Aorta (tissue), 5 donors: ENCODE data around the gene INPP5E. TPM values are rescaled to one million over a fixed set of nuclear protein-coding genes. Genes with fewer than 3 reads are reported as not detected.
A peak's percentile ranks its signal among the peaks of the same experiment; 100 is the strongest.

Experiments used
- ATAC-seq: fragments of 200-7000 bp; cut with Tn5 transposase; one replicate; pipeline ENCODE4 v1.9.1; 2022; ENCODE audit warnings: moderate library complexity; ENCODE audit not compliant: low FRiP score
- DNase-seq, 2 donors: peaks; one replicate each; pipeline ENCODE4 v3.0.0-alpha.2; 2020
- H3K27ac ChIP-seq, 2 donors: one replicate each; pipeline ENCODE4 v1.5.1; 2013; ENCODE audit warnings: low read length in 2 of 2, mild to moderate bottlenecking in 2 of 2, moderate library complexity in 2 of 2, control low read depth in 1 of 2, inconsistent platforms in 1 of 2, low read depth in 1 of 2
- H3K27me3 ChIP-seq, 2 donors: one replicate each; pipeline ENCODE4 v1.6.1; 2013; ENCODE audit warnings: control low read depth in 1 of 2, low read length in 1 of 2, mild to moderate bottlenecking in 1 of 2, moderate library complexity in 1 of 2; ENCODE audit not compliant: insufficient read depth in 2 of 2, control insufficient read depth in 1 of 2
- H3K36me3 ChIP-seq, 2 donors: one replicate each; pipeline ENCODE4 v1.6.1; 2013; ENCODE audit warnings: control low read depth in 1 of 2, low read length in 1 of 2, mild to moderate bottlenecking in 1 of 2; ENCODE audit not compliant: insufficient read depth in 2 of 2, control insufficient read depth in 1 of 2
- H3K4me1 ChIP-seq, 2 donors: one replicate each; pipeline ENCODE4 v1.6.1; 2013; ENCODE audit warnings: low read length in 2 of 2, control low read depth in 1 of 2, mild to moderate bottlenecking in 1 of 2, moderate library complexity in 1 of 2; ENCODE audit not compliant: insufficient read depth in 2 of 2, control insufficient read depth in 1 of 2
- H3K4me3 ChIP-seq, 2 donors: one replicate each; pipeline ENCODE4 v1.5.1; 2013; ENCODE audit warnings: low read length in 2 of 2, control low read depth in 1 of 2, mild to moderate bottlenecking in 1 of 2
- H3K9me3 ChIP-seq: one replicate; pipeline ENCODE4 v1.6.1; 2013; ENCODE audit warnings: mild to moderate bottlenecking, low read length; ENCODE audit not compliant: control insufficient read depth
- WGBS, 2 donors: extraction: QIAGEN DNeasy Blood & Tissue Kit; methylation state at CpG; one replicate each; pipeline ENCODE4 v1.1.7; 2013; 5-methylcytosine and 5-hydroxymethylcytosine counted together
- intact Hi-C, 2 donors: fragments of 100-400 bp; cut with DNase I; formaldehyde crosslinking; loops; one replicate each; pipeline versions ENCODE4 v1.14.2 to v1.15.0; 2022
- polyA plus RNA-seq, 2 donors: library from polyadenylated mRNA; stranded (reverse); fragments of 200-250 nt; gene quantifications; one replicate each; pipeline ENCODE4 v1.2.3, GENCODE V29; 2013
- total RNA-seq, 2 donors: library from RNA; stranded (reverse); fragmentation: NEBNext Ultra II Directional; extraction: Animal tissue kit (Norgen Biotek cat#: 25700); gene quantifications; one replicate each; pipeline ENCODE4 v1.2.1, GENCODE V29; 2021
- donor health status: healthy with polysubstance abuse.
- donor health status: Bipolar disorder and iron deficiency.
- donor health status: DM: no; HTN: no; CAD: no.
- donor health status: DM: no; HTN: no; CAD: no.
- donor health status: DM: yes; HTN: yes; CAD: no.

Gene INPP5E
- total and polyA plus RNA-seq, 4 donors: 2.8 to 15.6 (median 11.7) TPM

DNA sequence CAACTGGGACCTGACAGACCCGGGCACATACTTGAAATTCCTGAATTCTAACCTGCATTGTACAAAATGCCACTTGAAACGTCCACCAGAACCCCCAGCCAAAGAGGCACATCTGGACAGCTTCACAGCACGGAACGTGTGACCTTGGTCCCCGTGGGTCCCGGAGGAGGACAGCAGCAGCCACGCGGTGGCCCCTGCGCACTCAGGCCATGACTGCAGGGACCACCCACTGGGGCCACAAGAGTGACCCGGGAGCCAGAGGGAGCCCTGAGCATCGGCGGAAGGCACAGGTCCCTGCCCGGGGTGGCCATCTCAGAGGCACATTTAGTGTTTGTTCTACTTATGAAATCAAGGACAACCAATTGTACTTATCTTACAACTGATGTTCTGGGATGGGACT is 37.6 kb downstream of the INPP5E start:
- Histone ChIP-seq H3K4me1 (no peaks in the 10 kb centered on the region), H3K27me3 (no peaks in the 10 kb centered on the region), H3K4me3 (no peak overlapping the region), H3K27ac (no peak overlapping the region), H3K36me3 (no peaks in the 10 kb centered on the region), H3K9me3 (no peaks in the 10 kb centered on the region)
- ATAC-seq (no peak), DNase-seq (no peak)
- 68% methylated on average over 13 of the region's 13 CpGs for WGBS, 2 donors
- intact Hi-C loops: no loop called here

DNA sequence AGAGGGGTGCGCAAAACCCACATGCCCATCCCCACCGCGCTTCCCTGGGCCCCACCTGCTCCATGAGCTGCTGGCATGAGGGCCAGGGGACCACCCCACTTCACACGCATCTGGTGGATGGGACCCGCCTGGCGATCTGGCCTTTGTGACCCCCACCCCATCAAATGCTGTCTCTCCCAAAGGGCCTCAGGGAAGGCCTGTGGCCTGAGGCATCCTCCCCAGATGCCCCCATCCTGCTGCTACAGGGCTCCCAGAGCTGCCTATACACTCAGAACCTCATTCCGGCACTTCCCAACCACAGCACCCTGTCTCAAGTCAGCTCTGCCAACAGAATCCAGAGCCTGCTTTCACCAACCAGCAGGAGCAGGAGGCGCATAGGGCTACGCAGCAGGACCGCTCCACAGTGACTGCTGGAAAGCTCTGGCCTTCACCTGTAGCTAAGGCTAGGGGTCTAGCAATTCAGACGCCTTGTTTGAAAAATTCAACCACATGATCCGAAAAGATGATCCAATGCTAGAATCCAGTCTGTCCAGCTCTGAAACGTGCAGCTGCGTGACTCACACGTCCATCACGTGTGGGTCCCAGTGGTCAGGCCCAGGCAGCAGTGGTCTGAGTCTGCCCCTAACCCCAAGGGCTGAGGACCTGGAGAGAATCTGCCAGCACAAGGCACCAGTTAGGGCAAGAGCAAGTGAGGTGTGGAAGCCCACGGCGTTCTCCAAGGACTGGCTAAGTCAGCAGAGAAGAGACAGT is 38.3 kb downstream of the INPP5E start:
- intact Hi-C loops: no loop called here
- no peaks in the 10 kb centered on the region for H3K4me1 ChIP-seq
- H3K27me3 ChIP-seq: no peaks in the 10 kb centered on the region
- ATAC-seq: no peak
- H3K9me3 ChIP-seq: no peaks in the 10 kb centered on the region
- WGBS, 2 donors: 89 to 90% methylated on average over 18 of the region's 18 CpGs
- no peak for DNase-seq
- no peak overlapping the region for H3K4me3 ChIP-seq
- H3K27ac ChIP-seq: no peak overlapping the region
- H3K36me3 ChIP-seq: no peaks in the 10 kb centered on the region

DNA sequence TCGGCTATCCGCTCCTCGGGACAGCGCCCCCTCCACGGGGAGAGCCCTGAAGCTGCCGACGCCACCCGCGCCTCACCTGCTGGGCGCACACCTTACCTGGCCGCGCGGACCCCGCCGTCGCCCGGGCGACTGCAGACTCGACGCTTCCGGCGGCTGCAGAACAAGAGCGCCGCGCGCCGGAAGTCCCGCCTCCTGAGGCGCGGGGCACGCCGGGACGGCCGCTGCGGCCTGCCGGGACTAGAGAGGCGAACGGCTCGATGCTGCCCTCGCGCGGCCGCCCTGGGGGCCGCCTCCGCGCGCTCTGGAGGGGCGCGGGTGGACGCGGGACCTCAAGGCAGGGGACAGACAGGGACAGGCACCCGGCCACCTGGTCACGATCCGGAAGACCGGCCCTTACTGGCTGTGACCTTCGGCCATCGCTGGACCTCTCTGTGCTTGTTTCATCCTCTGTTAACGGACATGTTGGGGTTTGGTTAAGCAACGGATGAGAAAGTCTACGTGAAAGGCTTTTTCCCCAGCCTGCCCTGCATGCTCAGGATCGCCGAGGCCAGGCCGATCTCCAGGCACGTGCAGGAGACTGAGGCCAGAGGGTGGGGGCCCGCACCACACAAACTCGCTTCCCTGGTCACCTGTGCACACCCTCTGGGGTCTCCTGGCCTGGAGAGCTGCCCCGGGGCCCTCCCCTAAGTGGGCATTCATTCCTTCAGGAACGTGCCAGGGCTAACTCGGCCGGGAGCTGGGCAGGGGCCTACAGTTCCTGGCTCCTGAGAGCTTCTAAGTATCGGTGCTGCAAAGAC is 39.4 kb downstream of the INPP5E start, which contains the start of gene SNAPC4:
SNAPC4 (minus strand) TSS at position 133 of the 797 bp plus-strand sequence. CDS start 1,742 bp downstream, outside the sequence.
- intact Hi-C loops: no loop called here
- Histone ChIP-seq H3K4me3 (peak within 1 kb of the TSS; percentile 78 to 85), H3K36me3 (peaks cover 0 to 3% of the 10 kb centered on the region in 2 donors), H3K27me3 (no peaks in the 10 kb centered on the region), H3K9me3 (no peaks in the 10 kb centered on the region), H3K27ac (peak within 1 kb of the TSS in 1 of 2 donors; percentile 10), H3K4me1 (no peaks in the 10 kb centered on the region)
- 4 to 5% methylated on average over 63 to 71 of the region's 71 CpGs for WGBS, 2 donors
- peak; percentile 90 to 96 for DNase-seq
- peak; percentile 94 for ATAC-seq

GRCh38 chr9:136399176-136400037 is 40.2 kb downstream of the INPP5E start:
- no peaks in the 10 kb centered on the region for H3K9me3 ChIP-seq
- H3K27me3 ChIP-seq: no peaks in the 10 kb centered on the region
- no peak for DNase-seq
- H3K4me3 ChIP-seq: peak overlapping the region; percentile 78 to 85
- intact Hi-C loops: no loop called here
- H3K27ac ChIP-seq: no peak overlapping the region
- 1% methylated on average over 51 to 67 of the region's 67 CpGs for WGBS, 2 donors
- no peaks in the 10 kb centered on the region for H3K4me1 ChIP-seq
- ATAC-seq: no peak
- peaks cover 0 to 4% of the 10 kb centered on the region in 2 donors for H3K36me3 ChIP-seq

DNA sequence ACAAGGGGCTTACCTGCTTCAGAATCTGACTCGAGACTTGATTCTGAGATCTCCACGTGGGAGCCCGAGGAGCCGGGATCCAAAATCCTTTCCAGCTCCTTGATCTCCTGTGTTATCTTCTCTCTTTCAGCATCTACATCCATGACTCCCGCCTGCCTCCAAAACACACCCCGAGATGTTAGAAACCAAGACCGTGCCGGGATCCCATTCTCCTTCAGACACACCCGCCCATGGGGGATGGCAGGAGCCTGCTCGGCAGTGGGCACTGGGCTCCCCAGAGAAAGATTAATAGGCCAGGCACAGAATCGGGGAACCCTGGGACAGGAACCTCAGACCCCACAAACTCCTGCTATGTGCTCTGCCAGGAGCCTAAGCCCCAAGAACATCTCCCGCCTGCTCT is 41.4 kb downstream of the INPP5E start:
- ATAC-seq: no peak
- peaks cover 0 to 4% of the 10 kb centered on the region in 2 donors for H3K36me3 ChIP-seq
- intact Hi-C loops: no loop called here

GRCh38 chr9:136397643-136398042 is 42.0 kb downstream of the INPP5E start:
- Histone ChIP-seq H3K4me3 (no peak overlapping the region), H3K27ac (no peak overlapping the region), H3K9me3 (no peaks in the 10 kb centered on the region), H3K4me1 (no peaks in the 10 kb centered on the region), H3K27me3 (no peaks in the 10 kb centered on the region), H3K36me3 (peaks cover 0 to 4% of the 10 kb centered on the region in 2 donors)
- intact Hi-C loops: no loop called here
- DNase-seq (no peak), ATAC-seq (no peak)
- WGBS, 2 donors: 73 to 74% methylated on average over 3 to 6 of the region's 6 CpGs

More for the DNA sequence above, 41.4 kb downstream of the INPP5E start:
- DNase-seq: no peak
- Histone ChIP-seq H3K27ac (no peak overlapping the region), H3K4me3 (no peak overlapping the region), H3K27me3 (no peaks in the 10 kb centered on the region), H3K4me1 (no peaks in the 10 kb centered on the region), H3K9me3 (no peaks in the 10 kb centered on the region)
- WGBS, 2 donors: 92% methylated on average over 12 of the region's 12 CpGs

DNA sequence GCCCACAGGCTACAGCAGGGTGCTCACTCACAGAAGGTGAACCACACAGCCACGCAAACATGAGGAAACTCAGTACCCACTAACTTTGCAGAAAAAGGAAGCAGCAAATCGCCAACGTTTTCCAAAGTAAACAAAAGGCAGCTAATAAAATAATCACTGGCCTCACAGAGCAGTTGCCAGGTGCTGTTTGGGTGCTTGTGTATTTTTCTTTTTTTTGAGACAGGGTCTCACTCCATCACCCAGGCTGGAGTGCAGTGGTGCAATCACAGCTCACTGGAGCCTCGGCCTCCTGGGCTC is 43.5 kb downstream of the INPP5E start:
- Histone ChIP-seq H3K4me1 (no peaks in the 10 kb centered on the region), H3K4me3 (no peak overlapping the region), H3K27me3 (no peaks in the 10 kb centered on the region), H3K27ac (no peak overlapping the region), H3K9me3 (no peaks in the 10 kb centered on the region), H3K36me3 (peaks cover 0 to 4% of the 10 kb centered on the region in 2 donors)
- intact Hi-C loops: no loop called here
- 65 to 68% methylated on average over 4 of the region's 4 CpGs for WGBS, 2 donors
- DNase-seq (no peak), ATAC-seq (no peak)

- ATAC-seq (no peak), DNase-seq (no peak)
- Histone ChIP-seq H3K36me3 (peaks cover 0 to 4% of the 10 kb centered on the region in 2 donors), H3K27me3 (no peaks in the 10 kb centered on the region), H3K27ac (no peak overlapping the region), H3K4me3 (no peak overlapping the region), H3K9me3 (no peaks in the 10 kb centered on the region), H3K4me1 (no peaks in the 10 kb centered on the region)
- WGBS, 2 donors: 87 to 88% methylated on average over 26 of the region's 26 CpGs
- intact Hi-C loops: no loop called here
Measured at GRCh38 chr9:136395345-136396218, 44.1 kb downstream of the INPP5E start.
